IMR-90 (cell line): ENCODE results near the gene LAMA2. TPM values are rescaled to one million over a fixed set of nuclear protein-coding genes. Genes with fewer than 3 reads are reported as not detected.

Experiments
- ATAC-seq: fragments of 200-7000 bp; cut with Tn5 transposase; 2 replicates; pipeline ENCODE4 v1.9.1; 2020; ENCODE audit warnings: low read depth, mild to moderate bottlenecking, moderate library complexity
- BruUV-seq: library from RNA; stranded (reverse); fragments of 400-500 nt; replicated peaks from 2 replicates; lab custom pipeline; 2021; lab: Mats Ljungman, UMichigan
- CTCF ChIA-PET: fragments of 300-600 bp; formaldehyde crosslinking; extraction: SDS; loops from one replicate; lab custom pipeline; 2021; ENCODE audit warnings: antibody characterized with exemption; lab: Yijun Ruan, JAX
- POLR2A ChIA-PET: fragments of 300-600 bp; sonication (Branson Sonifier 250); formaldehyde crosslinking; loops from one replicate; lab custom pipeline; 2022; ENCODE audit warnings: antibody characterized with exemption; ENCODE audit not compliant: unreplicated experiment; lab: Charles Lee
- DNase-seq: peaks from one replicate; pipeline ENCODE4 v3.0.0; 2013
- H2AFZ ChIP-seq: replicated peaks from 2 replicates; pipeline ENCODE3; 2013; ENCODE audit warnings: low read length, mild to moderate bottlenecking; ENCODE audit not compliant: poor library complexity
- H2AK5ac ChIP-seq: 2 replicates; pipeline ENCODE4 v1.6.1; 2013; ENCODE audit warnings: low read depth, low read length, inconsistent platforms
- H2AK9ac ChIP-seq: replicated peaks from 2 replicates; pipeline ENCODE3; 2013; ENCODE audit warnings: mild to moderate bottlenecking, low read depth, low read length, moderate library complexity; ENCODE audit not compliant: poor library complexity
- H2BK120ac ChIP-seq: 2 replicates; pipeline ENCODE4 v1.6.1; 2013; ENCODE audit warnings: low read depth, low read length, inconsistent platforms
- H2BK15ac ChIP-seq: 3 replicates; pipeline ENCODE4 v1.6.1; 2013; ENCODE audit warnings: low read depth, low read length, inconsistent platforms
- H2BK20ac ChIP-seq: 2 replicates; pipeline ENCODE4 v1.6.1; 2013; ENCODE audit warnings: low read depth, mild to moderate bottlenecking, inconsistent platforms, low read length, moderate library complexity
- H2BK5ac ChIP-seq: 2 replicates; pipeline ENCODE4 v1.6.1; 2013; ENCODE audit warnings: mild to moderate bottlenecking, low read depth, low read length, inconsistent platforms; ENCODE audit not compliant: poor library complexity, severe bottlenecking
- H3K14ac ChIP-seq: replicated peaks from 2 replicates; pipeline ENCODE4 v1.6.1; 2013; ENCODE audit warnings: low read depth, low read length, inconsistent platforms
- H3K18ac ChIP-seq: 2 replicates; pipeline ENCODE4 v1.6.1; 2013; ENCODE audit warnings: low read depth, low read length, control low read depth
- H3K23ac ChIP-seq: 2 replicates; pipeline ENCODE4 v1.6.1; 2013; ENCODE audit warnings: low read depth, low read length, inconsistent platforms
- H3K27ac ChIP-seq: 2 replicates; pipeline ENCODE4 v1.5.1; 2013; ENCODE audit warnings: mild to moderate bottlenecking, control low read depth, low read length; ENCODE audit not compliant: insufficient read depth
- H3K27me3 ChIP-seq: 2 replicates; pipeline ENCODE4 v1.6.1; 2013; ENCODE audit warnings: low read length; ENCODE audit not compliant: control insufficient read depth, insufficient read depth
- H3K36me3 ChIP-seq: 2 replicates; pipeline ENCODE4 v1.6.1; 2013; ENCODE audit warnings: low read length, mixed read lengths; ENCODE audit not compliant: control insufficient read depth, insufficient read depth
- H3K4ac ChIP-seq: 2 replicates; pipeline ENCODE4 v1.6.1; 2013; ENCODE audit warnings: low read depth, low read length, inconsistent platforms
- H3K4me1 ChIP-seq: 2 replicates; pipeline ENCODE4 v1.6.1; 2013; ENCODE audit warnings: low read length, mixed read lengths; ENCODE audit not compliant: control insufficient read depth, insufficient read depth
- H3K4me2 ChIP-seq: 2 replicates; pipeline ENCODE4 v1.6.1; 2013; ENCODE audit warnings: low read depth, mild to moderate bottlenecking, control low read depth, low read length, moderate library complexity
- H3K4me3 ChIP-seq: 2 replicates; pipeline ENCODE4 v1.5.1; 2013; ENCODE audit warnings: low read depth, mild to moderate bottlenecking, control low read depth, low read length, moderate library complexity; ENCODE audit not compliant: insufficient read depth
- H3K56ac ChIP-seq: 2 replicates; pipeline ENCODE4 v1.6.1; 2013; ENCODE audit warnings: low read length, inconsistent platforms; ENCODE audit not compliant: insufficient read depth; ENCODE audit errors: extremely low read depth
- H3K79me1 ChIP-seq, 2 experiments: 2 replicates each; pipeline ENCODE4 v1.6.1; 2013; ENCODE audit warnings: low read length in 2 of 2, inconsistent platforms in 1 of 2, low read depth in 1 of 2
- H3K9ac ChIP-seq: 2 replicates; pipeline ENCODE4 v1.6.1; 2013; ENCODE audit warnings: low read depth, low read length, control low read depth
- H3K9me1 ChIP-seq: 2 replicates; pipeline ENCODE4 v1.6.1; 2013; ENCODE audit warnings: low read length, inconsistent platforms; ENCODE audit not compliant: insufficient read depth
- H3K9me3 ChIP-seq: 2 replicates; pipeline ENCODE4 v1.6.1; 2013; ENCODE audit warnings: low read length; ENCODE audit not compliant: control insufficient read depth, insufficient read depth
- H4K20me1 ChIP-seq: 2 replicates; pipeline ENCODE4 v1.6.1; 2013; ENCODE audit warnings: low read length, inconsistent platforms; ENCODE audit not compliant: insufficient read depth
- H4K5ac ChIP-seq: 2 replicates; pipeline ENCODE4 v1.6.1; 2013; ENCODE audit warnings: mild to moderate bottlenecking, low read depth, low read length, control low read depth
- H4K8ac ChIP-seq, 2 experiments: 2 replicates each; pipeline ENCODE4 v1.6.1; 2013; ENCODE audit warnings: low read depth in 2 of 2, low read length in 2 of 2, control low read depth in 1 of 2, inconsistent platforms in 1 of 2
- H4K91ac ChIP-seq: 2 replicates; pipeline ENCODE4 v1.6.1; 2013; ENCODE audit warnings: low read depth, low read length, inconsistent platforms; ENCODE audit not compliant: insufficient read depth
- BHLHE40 ChIP-seq: fragments of 150-350 bp; IDR thresholded peaks from 2 replicates; pipeline ENCODE4 v1.6.1; 2016; ENCODE audit warnings: mild to moderate bottlenecking, low read depth, low read length
- CEBPB ChIP-seq: IDR thresholded peaks from 2 replicates; pipeline ENCODE4 v1.6.1; 2012; ENCODE audit warnings: low read depth, low read length, improper control_type of control experiment
- CHD1 ChIP-seq: IDR thresholded peaks from 2 replicates; pipeline ENCODE4 v1.6.1; 2012; ENCODE audit warnings: low read depth, low read length, improper control_type of control experiment
- MAFK ChIP-seq: IDR thresholded peaks from 2 replicates; pipeline ENCODE4 v1.6.1; 2012; ENCODE audit warnings: low read depth, low read length, improper control_type of control experiment
- MAZ ChIP-seq: IDR thresholded peaks from 2 replicates; pipeline ENCODE4 v1.6.1; 2012; ENCODE audit warnings: low read depth, mild to moderate bottlenecking, low read length, improper control_type of control experiment, moderate library complexity, borderline replicate concordance
- MXI1 ChIP-seq: IDR thresholded peaks from 2 replicates; pipeline ENCODE4 v1.6.1; 2012; ENCODE audit warnings: low read depth, mild to moderate bottlenecking, low read length, moderate library complexity, borderline replicate concordance
- POLR2A ChIP-seq: IDR thresholded peaks from 2 replicates; pipeline ENCODE4 v1.6.1; 2012; ENCODE audit warnings: mild to moderate bottlenecking, low read depth, low read length
- RAD21 ChIP-seq: IDR thresholded peaks from 2 replicates; pipeline ENCODE4 v1.6.1; 2012; ENCODE audit warnings: low read length, improper control_type of control experiment
- RFX5 ChIP-seq: IDR thresholded peaks from 2 replicates; pipeline ENCODE4 v1.8.0; 2012; ENCODE audit warnings: low read depth, mild to moderate bottlenecking, low read length, moderate library complexity
- SMC3 ChIP-seq: fragments of 150-350 bp; IDR thresholded peaks from 2 replicates; pipeline ENCODE4 v1.6.1; 2016; ENCODE audit warnings: low read depth, mild to moderate bottlenecking, antibody characterized with exemption, low read length, moderate library complexity
- WGBS, 2 experiments: methylation state at CpG; one replicate each; pipeline versions ENCODE4 v1.1.5 to v1.1.7; 2013; ENCODE audit warnings: missing lambda C conversion rate in 2 of 2; ENCODE audit not compliant: insufficient read length in 1 of 2; ENCODE audit errors: extremely low coverage in 2 of 2; 5-methylcytosine and 5-hydroxymethylcytosine counted together
- dilution Hi-C: fragments of 300-500 bp; cut with HindIII; formaldehyde crosslinking; loops from one replicate; pipeline ENCODE4 v1.14.3; 2018; ENCODE audit warnings: low sequenced_read_pairs; ENCODE audit not compliant: unreplicated experiment
- in situ Hi-C: fragments of 300-500 bp; cut with MboI; formaldehyde crosslinking; loops from 3 replicates; pipeline ENCODE4 v1.14.3; 2019; ENCODE audit warnings: low sequenced_read_pairs, inconsistent platforms, mixed read lengths
- intact Hi-C: fragments of 100-400 bp; cut with micrococcal nuclease; formaldehyde crosslinking; loops from 2 replicates; pipeline ENCODE4 v1.10.0; 2022
- polyA plus RNA-seq, 3 experiments: library from polyadenylated mRNA; depleted of rRNA; stranded (reverse); fragments of >200 nt; gene quantifications; 2 replicates each; pipeline ENCODE4 v1.2.3, GENCODE V29; 2012; ENCODE audit warnings: low replicate concordance in 1 of 3
- total RNA-seq: library from RNA; depleted of rRNA; stranded (reverse); fragments of >200 nt; gene quantifications from 2 replicates; pipeline ENCODE4 v1.2.3, GENCODE V29; 2012
- TF ChIP-seq, protein P1 (sequence below): fragments of 150-350 bp; IDR thresholded peaks from 2 replicates; pipeline ENCODE4 v1.6.1; 2017; ENCODE audit warnings: mild to moderate bottlenecking, antibody characterized with exemption, low read length, low read depth

LAMA2 gene
- total and polyA plus RNA-seq, 2 of the 4 experiments (the other 2 are of a cell fraction), result 9.9 to 13.3 TPM

DNA sequence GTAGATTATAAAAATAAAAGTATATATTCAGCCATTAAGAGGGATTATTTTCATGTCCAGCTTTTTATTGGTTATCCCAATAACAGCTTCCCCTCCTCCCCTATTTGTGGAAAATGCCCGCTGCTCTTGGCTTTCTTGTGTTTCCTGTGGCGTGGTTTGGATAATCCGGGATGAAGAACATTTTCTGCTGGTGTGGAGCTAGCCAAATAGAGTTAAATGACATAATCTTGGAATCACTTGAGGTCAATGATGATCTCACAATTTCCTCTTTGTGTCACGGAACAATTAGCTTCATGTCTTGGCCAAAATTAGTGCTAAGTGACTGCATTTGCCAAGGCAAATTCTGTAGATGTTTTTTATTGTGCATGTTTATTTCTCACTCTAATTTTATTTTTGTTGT is 394.0 kb downstream of the LAMA2 start:
- Histone ChIP-seq H3K18ac (no peak overlapping the region), H3K4me2 (no peak overlapping the region), H3K9ac (no peak overlapping the region), H4K8ac (no peak overlapping the region), H3K23ac (no peak overlapping the region), H2BK5ac (no peak overlapping the region), H2AK9ac (no peak overlapping the region), H3K9me1 (no peaks in the 10 kb centered on the region), H3K56ac (no peak overlapping the region), H3K4me1 (0 out of 2 replicates have a peak, but pooled peaks cover 2% of the 10 kb centered on the region), H3K14ac (no peak overlapping the region), H2BK15ac (no peak overlapping the region), H3K27me3 (no peaks in the 10 kb centered on the region), H3K9me3 (no peaks in the 10 kb centered on the region), H2AFZ (no peak overlapping the region), H3K79me1 (no peaks in the 10 kb centered on the region), H2BK120ac (no peak overlapping the region), H3K27ac (no peak overlapping the region), H2AK5ac (no peak overlapping the region), H4K91ac (no peak overlapping the region), H4K5ac (no peak overlapping the region), H4K20me1 (no peaks in the 10 kb centered on the region), H3K4me3 (no peak overlapping the region), H3K4ac (no peak overlapping the region), H3K36me3 (no peaks in the 10 kb centered on the region), H2BK20ac (no peak overlapping the region)
- DNase-seq (no peak), ATAC-seq (no peak)
- intact Hi-C loops, result no loop called here
- ChIA-PET POLR2A (no interaction called here), CTCF (no interaction called here)
- in situ Hi-C loops, result no loop called here
- no TSS peak for BruUV-seq
- dilution Hi-C loops, result no loop called here
- WGBS, 2 experiments, result no CpG with 5 or more reads among the region's 4 CpGs
- TF ChIP-seq MAZ (no peak), SMC3 (no peak), MXI1 (no peak), CHD1 (no peak), RAD21 (no peak), CEBPB (no peak), MAFK (no peak), RFX5 (no peak), POLR2A (no peak), BHLHE40 (no peak)
- TF ChIP-seq, protein P1, sequence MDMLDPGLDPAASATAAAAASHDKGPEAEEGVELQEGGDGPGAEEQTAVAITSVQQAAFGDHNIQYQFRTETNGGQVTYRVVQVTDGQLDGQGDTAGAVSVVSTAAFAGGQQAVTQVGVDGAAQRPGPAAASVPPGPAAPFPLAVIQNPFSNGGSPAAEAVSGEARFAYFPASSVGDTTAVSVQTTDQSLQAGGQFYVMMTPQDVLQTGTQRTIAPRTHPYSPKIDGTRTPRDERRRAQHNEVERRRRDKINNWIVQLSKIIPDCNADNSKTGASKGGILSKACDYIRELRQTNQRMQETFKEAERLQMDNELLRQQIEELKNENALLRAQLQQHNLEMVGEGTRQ, result no peak
